Left lung (tissue), 10 donors: ENCODE measurements around the gene C11orf24. TPM values are rescaled to one million over a fixed set of nuclear protein-coding genes. Genes with fewer than 3 reads are reported as not detected.

ENCODE experiments used
- ATAC-seq: fragments of 200-7000 bp; cut with Tn5 transposase; one replicate; pipeline ENCODE4 v1.9.1; 2020; ENCODE audit warnings: moderate library complexity
- DNase-seq, 4 donors: peaks; one replicate each; pipeline ENCODE4 v3.0.0-alpha.2; 2013 to 2020
- H3K27ac ChIP-seq, 2 donors: fragments of 200-600 bp; sonication (generic) in 1 of 2; one replicate each; pipeline versions ENCODE4 v1.5.0 to v1.8.0; 2020 to 2021
- H3K27me3 ChIP-seq, 2 donors: fragments of 200-600 bp; sonication (generic) in 1 of 2; one replicate each; pipeline versions ENCODE4 v1.5.0 to v1.8.0; 2020 to 2021
- H3K36me3 ChIP-seq, 2 donors: fragments of 200-600 bp; sonication (generic) in 1 of 2; one replicate each; pipeline versions ENCODE4 v1.5.0 to v1.8.0; 2020 to 2021
- H3K4me1 ChIP-seq, 2 donors: fragments of 200-600 bp; one replicate each; pipeline ENCODE4 v1.8.0; 2021
- H3K4me3 ChIP-seq, 2 donors: fragments of 200-600 bp; sonication (generic) in 1 of 2; one replicate each; pipeline versions ENCODE4 v1.5.0 to v1.8.0; 2020 to 2021; ENCODE audit warnings: mild to moderate bottlenecking in 1 of 2
- H3K9me3 ChIP-seq, 2 donors: fragments of 200-600 bp; sonication (generic) in 1 of 2; one replicate each; pipeline versions ENCODE4 v1.5.0 to v1.8.0; 2020 to 2021
- intact Hi-C, 2 donors: fragments of 100-400 bp; cut with DNase I; formaldehyde crosslinking; loops; one replicate each; pipeline versions ENCODE4 v1.11.2 to v1.14.2; 2022
- polyA plus RNA-seq, 6 donors: library from polyadenylated mRNA; unstranded; fragments of 120-200 nt; gene quantifications; one replicate each; pipeline ENCODE4 v1.2.1, GENCODE V29; 2013; ENCODE audit not compliant: insufficient read length in 6 of 6
- total RNA-seq, 2 donors: library from RNA; stranded (reverse); fragmentation: NEBNext Ultra II Directional; extraction: Animal tissue kit (Norgen Biotek cat#: 25700); gene quantifications; one replicate each; pipeline ENCODE4 v1.2.1, GENCODE V29; 2021
- TF ChIP-seq, protein P1 (sequence below), 2 donors: fragments of 200-600 bp; sonication (generic) in 1 of 2; IDR thresholded peaks; one replicate each; pipeline versions ENCODE4 v1.5.0 to v1.8.0; 2021; ENCODE audit warnings: antibody characterized with exemption in 2 of 2
- donor health status: DM: no; HTN: yes; CAD: no.
- donor health status: DM: no; HTN: no; CAD: no.

C11orf24 gene
- total and polyA plus RNA-seq, 8 donors: 17.5 to 50.9 (median 24.4) TPM

DNA sequence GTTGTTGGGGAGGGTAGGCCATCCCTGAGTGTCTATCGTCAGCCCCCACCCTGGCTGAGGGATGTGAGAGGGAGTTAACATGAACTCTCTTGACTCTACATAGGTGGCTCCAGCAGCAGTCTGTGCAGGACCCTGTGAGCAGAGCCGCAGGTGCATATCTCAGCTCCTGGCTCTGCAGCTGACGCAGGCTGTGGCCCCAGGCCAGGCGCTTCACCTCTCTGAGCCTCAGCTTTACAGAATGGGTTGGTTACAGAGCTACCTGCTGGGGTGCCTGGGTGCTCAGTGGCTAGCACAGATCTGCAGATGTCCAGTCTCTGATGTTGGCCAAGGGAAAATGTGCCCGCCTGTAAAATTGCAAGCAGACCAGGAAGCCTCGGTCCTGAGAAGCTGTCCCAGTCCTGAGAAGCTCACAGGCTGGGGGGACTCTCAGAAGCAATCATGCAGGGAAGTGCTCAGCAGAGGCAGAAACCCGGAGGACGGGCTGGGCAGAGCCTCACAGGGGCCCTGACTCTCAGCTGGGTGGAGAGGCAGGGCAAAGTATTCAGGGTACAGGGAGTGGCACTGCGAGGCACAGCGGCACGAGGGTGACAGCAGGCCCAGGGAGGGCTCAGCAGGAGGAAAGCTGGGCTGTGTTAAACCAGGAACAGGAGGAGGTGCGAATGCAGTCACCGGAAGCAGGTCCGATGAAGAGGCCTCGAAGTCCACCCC is 24.7 kb upstream of the C11orf24 start:
- Histone ChIP-seq H3K27ac (no peak overlapping the region), H3K27me3 (no peaks in the 10 kb centered on the region), H3K4me3 (no peak overlapping the region), H3K9me3 (no peaks in the 10 kb centered on the region), H3K36me3 (no peaks in the 10 kb centered on the region), H3K4me1 (peaks cover 3 to 14% of the 10 kb centered on the region in 2 donors)
- DNase-seq (no peak), ATAC-seq (no peak)
- intact Hi-C loops: loop anchor here in 1 of 2 donors (5.0 kb wide), 1 partner anchor 39 kb away; no protein-coding TSS in a partner anchor
- TF ChIP-seq, protein P1, sequence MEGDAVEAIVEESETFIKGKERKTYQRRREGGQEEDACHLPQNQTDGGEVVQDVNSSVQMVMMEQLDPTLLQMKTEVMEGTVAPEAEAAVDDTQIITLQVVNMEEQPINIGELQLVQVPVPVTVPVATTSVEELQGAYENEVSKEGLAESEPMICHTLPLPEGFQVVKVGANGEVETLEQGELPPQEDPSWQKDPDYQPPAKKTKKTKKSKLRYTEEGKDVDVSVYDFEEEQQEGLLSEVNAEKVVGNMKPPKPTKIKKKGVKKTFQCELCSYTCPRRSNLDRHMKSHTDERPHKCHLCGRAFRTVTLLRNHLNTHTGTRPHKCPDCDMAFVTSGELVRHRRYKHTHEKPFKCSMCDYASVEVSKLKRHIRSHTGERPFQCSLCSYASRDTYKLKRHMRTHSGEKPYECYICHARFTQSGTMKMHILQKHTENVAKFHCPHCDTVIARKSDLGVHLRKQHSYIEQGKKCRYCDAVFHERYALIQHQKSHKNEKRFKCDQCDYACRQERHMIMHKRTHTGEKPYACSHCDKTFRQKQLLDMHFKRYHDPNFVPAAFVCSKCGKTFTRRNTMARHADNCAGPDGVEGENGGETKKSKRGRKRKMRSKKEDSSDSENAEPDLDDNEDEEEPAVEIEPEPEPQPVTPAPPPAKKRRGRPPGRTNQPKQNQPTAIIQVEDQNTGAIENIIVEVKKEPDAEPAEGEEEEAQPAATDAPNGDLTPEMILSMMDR (IDR thresholded peaks at IDR 0.05): no peak

DNA sequence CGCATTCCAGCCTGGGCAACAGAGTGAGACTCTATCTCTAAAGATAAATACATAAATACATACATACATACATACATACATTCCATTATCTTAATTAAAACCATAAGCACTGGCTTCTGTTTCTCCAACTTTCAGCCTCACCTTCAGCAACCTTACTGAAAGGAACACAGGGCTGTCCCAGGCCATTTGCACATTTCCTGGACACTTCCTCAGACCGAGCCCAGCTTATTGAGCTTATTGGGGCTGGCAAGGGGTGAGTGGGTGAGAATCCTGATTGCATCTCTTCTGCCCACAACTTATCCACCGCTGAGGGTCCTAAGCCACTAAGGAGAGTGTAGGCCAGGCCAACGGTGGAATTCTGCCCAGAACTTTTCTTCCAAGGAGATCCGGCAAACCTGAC is 24.2 kb upstream of the C11orf24 start:
- no peak overlapping the region for H3K4me3 ChIP-seq
- TF ChIP-seq, protein P1 (IDR thresholded peaks at IDR 0.05): no peak
- H3K27me3 ChIP-seq: no peaks in the 10 kb centered on the region
- H3K27ac ChIP-seq: no peak overlapping the region
- H3K4me1 ChIP-seq: peaks cover 3 to 14% of the 10 kb centered on the region in 2 donors
- no peaks in the 10 kb centered on the region for H3K9me3 ChIP-seq
- ATAC-seq (no peak), DNase-seq (no peak)
- intact Hi-C loops: loop anchor here in 1 of 2 donors (5.0 kb wide), 1 partner anchor 39 kb away; no protein-coding TSS in a partner anchor
- no peaks in the 10 kb centered on the region for H3K36me3 ChIP-seq

DNA sequence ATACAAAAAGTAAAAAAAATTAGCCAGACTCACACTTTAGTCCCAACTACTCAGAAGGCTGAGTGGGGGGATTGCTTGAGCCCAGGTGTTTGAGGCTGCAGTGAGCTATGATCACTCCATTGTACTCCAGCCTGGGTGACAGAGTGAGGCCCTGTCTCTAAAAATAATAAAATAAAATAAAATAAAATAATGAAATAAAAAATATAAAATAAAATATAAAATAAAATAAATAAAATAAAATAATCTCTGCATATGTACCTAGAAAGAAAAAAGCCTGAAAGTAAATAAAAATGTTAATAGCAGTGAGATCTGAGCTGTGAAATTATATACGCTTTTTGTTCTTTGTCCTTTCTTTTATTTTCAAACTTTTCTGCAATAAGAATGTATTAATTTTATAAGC is 23.5 kb upstream of the C11orf24 start:
- H3K27me3 ChIP-seq: no peaks in the 10 kb centered on the region
- ATAC-seq (no peak), DNase-seq (no peak)
- H3K36me3 ChIP-seq: no peaks in the 10 kb centered on the region
- H3K27ac ChIP-seq: no peak overlapping the region
- intact Hi-C loops: loop anchor here in 1 of 2 donors (5.0 kb wide), 1 partner anchor 38 kb away; no protein-coding TSS in a partner anchor
- H3K4me1 ChIP-seq: peaks cover 3 to 14% of the 10 kb centered on the region in 2 donors
- H3K9me3 ChIP-seq: no peaks in the 10 kb centered on the region
- TF ChIP-seq, protein P1 (IDR thresholded peaks at IDR 0.05): no peak
- no peak overlapping the region for H3K4me3 ChIP-seq

DNA sequence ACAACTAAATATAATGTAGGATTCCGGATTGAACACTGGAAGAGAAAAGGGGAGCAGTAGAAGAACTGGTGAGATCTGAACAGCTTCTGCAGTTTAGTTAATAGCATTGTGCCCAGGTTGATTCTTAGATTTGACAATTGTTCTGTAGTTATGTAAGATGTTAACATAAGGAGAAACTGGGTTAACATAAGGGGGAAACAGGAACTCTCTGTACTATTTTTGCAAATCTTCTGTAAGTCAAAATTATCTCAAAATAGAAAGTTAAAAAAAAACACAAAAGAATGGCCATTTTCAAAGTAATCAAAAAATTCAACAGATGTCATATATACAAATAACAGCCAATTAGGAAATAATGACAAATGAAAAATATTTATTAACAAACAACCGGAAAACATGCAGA is 21.9 kb upstream of the C11orf24 start:
- Histone ChIP-seq H3K27ac (no peak overlapping the region), H3K27me3 (no peaks in the 10 kb centered on the region), H3K9me3 (peaks cover 0 to 8% of the 10 kb centered on the region in 2 donors), H3K36me3 (no peaks in the 10 kb centered on the region), H3K4me3 (no peak overlapping the region), H3K4me1 (peaks cover 3 to 14% of the 10 kb centered on the region in 2 donors)
- intact Hi-C loops: no loop called here
- ATAC-seq (no peak), DNase-seq (no peak)
- TF ChIP-seq, protein P1 (IDR thresholded peaks at IDR 0.05): no peak

DNA sequence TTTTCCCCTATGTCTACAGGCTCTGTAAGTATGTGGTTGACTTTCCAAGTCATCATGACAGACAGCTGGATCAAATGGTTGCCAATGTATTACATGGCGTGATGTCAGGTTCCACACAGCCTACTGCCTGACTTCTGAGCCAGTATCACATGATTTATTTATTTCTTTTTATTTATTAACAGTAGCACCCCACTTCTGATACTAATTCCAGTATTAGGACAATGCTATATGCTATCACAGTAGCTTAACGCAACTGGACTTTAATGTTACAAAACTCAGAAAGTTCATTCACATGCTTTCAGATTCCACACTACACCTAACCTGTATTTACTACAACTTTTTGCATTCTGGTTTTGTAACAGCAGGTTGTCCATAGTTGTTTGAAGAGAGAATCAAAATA is 17.7 kb upstream of the C11orf24 start:
- TF ChIP-seq, protein P1 (IDR thresholded peaks at IDR 0.05): no peak
- no peak for DNase-seq
- H3K27me3 ChIP-seq: no peaks in the 10 kb centered on the region
- H3K27ac ChIP-seq: no peak overlapping the region
- H3K9me3 ChIP-seq: peaks cover 0 to 8% of the 10 kb centered on the region in 2 donors
- no peak for ATAC-seq
- no peak overlapping the region for H3K4me3 ChIP-seq
- no peaks in the 10 kb centered on the region for H3K4me1 ChIP-seq
- intact Hi-C loops: no loop called here
- no peaks in the 10 kb centered on the region for H3K36me3 ChIP-seq
